Esophagus squamous epithelium (tissue), 4 donors: Measurements from ENCODE around the gene GXYLT2.

Source experiments
- POLR2A ChIP-seq, 4 donors: fragments of 450-650 bp; IDR thresholded peaks; one replicate each; pipeline ENCODE4 v1.6.1; 2017; ENCODE audit warnings: antibody characterized with exemption in 4 of 4, mild to moderate bottlenecking in 4 of 4, moderate library complexity in 3 of 4
- TF ChIP-seq, protein P1 (sequence below), 6 experiments: fragments of 450-650 bp in 4 of 6; fragments of 200-600 bp in 2 of 6; sonication (generic) in 2 of 6; IDR thresholded peaks; one replicate each; pipeline ENCODE4 v1.5.1; 2016 to 2019; ENCODE audit warnings: antibody characterized with exemption in 6 of 6, mild to moderate bottlenecking in 4 of 6, moderate library complexity in 4 of 6

DNA sequence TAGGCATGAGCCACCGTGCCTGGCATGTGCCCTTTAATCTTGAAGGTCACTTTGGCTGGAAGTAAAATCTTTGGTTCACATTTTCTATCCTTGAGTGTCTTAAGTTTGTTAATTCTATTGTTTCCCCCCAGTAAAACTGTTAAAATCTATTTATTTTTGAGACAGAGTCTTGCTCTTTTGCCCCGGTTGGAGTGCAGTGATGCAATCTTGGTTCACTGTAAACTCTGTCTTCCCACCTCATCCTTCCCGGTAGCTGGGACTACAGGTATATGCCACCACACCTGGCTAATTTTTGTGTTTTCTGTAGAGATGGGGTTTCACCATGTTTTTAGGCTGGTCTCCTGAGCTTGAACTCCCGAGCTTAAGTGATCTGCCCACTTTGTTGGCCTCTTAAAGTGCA lies 116.5 kb downstream of the GXYLT2 start:
- TF ChIP-seq, protein P1, sequence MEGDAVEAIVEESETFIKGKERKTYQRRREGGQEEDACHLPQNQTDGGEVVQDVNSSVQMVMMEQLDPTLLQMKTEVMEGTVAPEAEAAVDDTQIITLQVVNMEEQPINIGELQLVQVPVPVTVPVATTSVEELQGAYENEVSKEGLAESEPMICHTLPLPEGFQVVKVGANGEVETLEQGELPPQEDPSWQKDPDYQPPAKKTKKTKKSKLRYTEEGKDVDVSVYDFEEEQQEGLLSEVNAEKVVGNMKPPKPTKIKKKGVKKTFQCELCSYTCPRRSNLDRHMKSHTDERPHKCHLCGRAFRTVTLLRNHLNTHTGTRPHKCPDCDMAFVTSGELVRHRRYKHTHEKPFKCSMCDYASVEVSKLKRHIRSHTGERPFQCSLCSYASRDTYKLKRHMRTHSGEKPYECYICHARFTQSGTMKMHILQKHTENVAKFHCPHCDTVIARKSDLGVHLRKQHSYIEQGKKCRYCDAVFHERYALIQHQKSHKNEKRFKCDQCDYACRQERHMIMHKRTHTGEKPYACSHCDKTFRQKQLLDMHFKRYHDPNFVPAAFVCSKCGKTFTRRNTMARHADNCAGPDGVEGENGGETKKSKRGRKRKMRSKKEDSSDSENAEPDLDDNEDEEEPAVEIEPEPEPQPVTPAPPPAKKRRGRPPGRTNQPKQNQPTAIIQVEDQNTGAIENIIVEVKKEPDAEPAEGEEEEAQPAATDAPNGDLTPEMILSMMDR (IDR thresholded peaks at IDR 0.05), result no peak
- no peak for TF ChIP-seq POLR2A (IDR thresholded peaks at IDR 0.05)
